Effector memory CD8-positive, alpha-beta T cell (primary cell): ENCODE data around the gene SLC16A13.
"Not testable (repeated sequence)": the region's sequence is repeated elsewhere in the genome, so short reads cannot be mapped to it uniquely, and the experiment has no call there.

ENCODE experiments used
- ATAC-seq: fragments of 150-1000 bp; cut with Tn5 transposase; replicated peaks from 2 replicates; pipeline ENCODE4 v1.10.0; 2021; ENCODE audit warnings: mild to moderate bottlenecking, moderate library complexity
- DNase-seq, 3 experiments: peaks; one replicate each; pipeline ENCODE4 v3.0.0; 2021
- H3K27ac Mint-ChIP-seq, 2 donors: one replicate each; pipeline ENCODE4 v1.8.0; 2022; ENCODE audit warnings: mild to moderate bottlenecking in 2 of 2, mixed read lengths in 2 of 2, moderate library complexity in 2 of 2
- H3K27me3 Mint-ChIP-seq, 2 donors: one replicate each; pipeline ENCODE4 v1.8.0; 2022; ENCODE audit warnings: mixed read lengths in 2 of 2
- H3K36me3 Mint-ChIP-seq: one replicate; pipeline ENCODE4 v1.8.0; 2022; ENCODE audit warnings: mild to moderate bottlenecking, moderate library complexity, mixed read lengths; ENCODE audit not compliant: insufficient read depth
- H3K4me1 Mint-ChIP-seq, 2 donors: one replicate each; pipeline ENCODE4 v1.8.0; 2022; ENCODE audit warnings: low read depth in 2 of 2, mixed read lengths in 2 of 2
- H3K4me3 Mint-ChIP-seq, 2 donors: one replicate each; pipeline ENCODE4 v1.8.0; 2022; ENCODE audit warnings: mild to moderate bottlenecking in 2 of 2, mixed read lengths in 2 of 2, moderate library complexity in 2 of 2
- H3K9me3 Mint-ChIP-seq, 2 donors: one replicate each; pipeline ENCODE4 v1.8.0; 2022; ENCODE audit warnings: mixed read lengths in 2 of 2

SLC16A13 gene

GRCh38 chr17:7070712-7071111 is 34.9 kb downstream of the SLC16A13 start:
- H3K27ac Mint-ChIP-seq, result no peak overlapping the region
- H3K27me3 Mint-ChIP-seq, result peaks cover 0 to 6% of the 10 kb centered on the region in 2 donors

GRCh38 chr17:7072406-7072805 is 36.6 kb downstream of the SLC16A13 start:
- no peak for DNase-seq
- Mint-ChIP-seq H3K36me3 (no peaks in the 10 kb centered on the region), H3K9me3 (peaks cover 6 to 16% of the 10 kb centered on the region in 2 donors), H3K27me3 (no peaks in the 10 kb centered on the region), H3K27ac (no peak overlapping the region), H3K4me3 (no peak overlapping the region), H3K4me1 (peaks cover 0 to 5% of the 10 kb centered on the region in 2 donors)
- ATAC-seq, result no peak

More at GRCh38 chr17:7070712-7071111, 34.9 kb downstream of the SLC16A13 start:
- H3K4me1 Mint-ChIP-seq, result no peaks in the 10 kb centered on the region
- peaks cover 4% of the 10 kb centered on the region for H3K36me3 Mint-ChIP-seq
- ATAC-seq (no peak), DNase-seq (no peak)
- H3K9me3 Mint-ChIP-seq, result peaks cover 6 to 19% of the 10 kb centered on the region in 2 donors
- H3K4me3 Mint-ChIP-seq, result no peak overlapping the region

- no peaks in the 10 kb centered on the region for H3K27me3 Mint-ChIP-seq
- no peak overlapping the region for H3K4me3 Mint-ChIP-seq
- no peaks in the 10 kb centered on the region for H3K36me3 Mint-ChIP-seq
- ATAC-seq, result no peak
- peaks cover 2 to 7% of the 10 kb centered on the region in 2 donors for H3K4me1 Mint-ChIP-seq
- no peak overlapping the region for H3K27ac Mint-ChIP-seq
- DNase-seq, result no peak
- no peaks in the 10 kb centered on the region for H3K9me3 Mint-ChIP-seq
Observed at GRCh38 chr17:7074931-7075330, 39.1 kb downstream of the SLC16A13 start.

DNA sequence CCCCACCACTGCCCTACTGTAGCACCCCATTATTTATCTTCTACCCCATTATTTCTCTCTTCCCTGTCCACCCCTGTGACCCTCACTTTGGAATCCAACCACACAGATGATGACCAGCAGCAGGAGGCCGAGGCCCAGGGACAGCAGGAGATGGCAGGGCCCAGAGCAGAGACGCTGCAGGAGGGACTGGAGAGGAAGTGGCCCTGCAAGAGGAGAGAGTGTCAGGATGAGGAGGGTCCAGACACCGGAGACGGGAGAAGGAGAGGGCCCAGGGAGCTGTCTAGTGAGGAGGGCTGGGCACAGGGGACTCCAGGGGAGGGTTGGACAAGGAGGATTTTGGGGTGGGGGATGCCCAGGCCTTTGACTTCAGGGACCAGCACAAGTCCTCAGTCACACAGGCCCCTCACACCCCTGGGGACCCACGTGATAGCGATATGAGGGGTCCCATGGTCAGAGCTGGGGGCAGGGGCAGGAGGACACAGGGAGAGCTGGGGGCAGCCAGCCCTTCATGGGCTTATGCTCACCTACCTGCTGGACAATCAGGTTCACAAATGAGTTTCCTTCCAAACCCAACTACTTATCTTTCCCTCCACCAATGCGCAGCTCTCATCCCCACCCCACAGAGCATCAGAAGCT is 42.2 kb downstream of the SLC16A13 start:
- Mint-ChIP-seq H3K4me3 (no peak overlapping the region), H3K27ac (no peak overlapping the region), H3K4me1 (peaks cover 20 to 27% of the 10 kb centered on the region in 2 donors), H3K27me3 (no peaks in the 10 kb centered on the region), H3K36me3 (no peaks in the 10 kb centered on the region), H3K9me3 (no peaks in the 10 kb centered on the region)
- no peak for ATAC-seq
- DNase-seq, result no peak

DNA sequence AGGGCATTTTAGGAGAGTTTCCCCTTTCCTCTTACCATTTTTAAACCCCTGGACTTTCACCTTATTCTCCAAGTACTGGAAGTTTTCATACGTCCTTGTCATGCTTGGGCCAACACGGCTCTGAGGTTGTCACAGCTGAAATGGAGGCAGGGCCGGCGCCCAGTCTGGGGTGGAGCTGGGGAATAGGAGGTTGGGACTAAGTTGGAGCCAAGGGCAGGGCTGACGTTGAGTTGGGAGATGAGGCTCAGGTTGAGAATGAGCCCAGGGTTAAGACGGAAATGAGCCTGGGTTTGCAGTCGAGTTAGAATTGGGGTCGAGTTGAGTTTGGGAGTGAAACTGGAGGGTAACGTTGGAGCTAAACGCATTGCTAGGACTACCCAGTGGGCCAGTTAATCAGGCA is 42.9 kb downstream of the SLC16A13 start:
- Mint-ChIP-seq H3K27ac (no peak overlapping the region), H3K4me1 (peaks cover 25 to 32% of the 10 kb centered on the region in 2 donors), H3K36me3 (no peaks in the 10 kb centered on the region), H3K27me3 (no peaks in the 10 kb centered on the region), H3K4me3 (no peak overlapping the region), H3K9me3 (no peaks in the 10 kb centered on the region)
- DNase-seq, result no peak
- ATAC-seq, result no peak

- DNase-seq (no peak), ATAC-seq (no peak)
- Mint-ChIP-seq H3K27ac (peak within 1 kb of the TSS; percentile 46 to 53), H3K4me1 (peaks cover 31 to 37% of the 10 kb centered on the region in 2 donors), H3K27me3 (no peaks in the 10 kb centered on the region), H3K36me3 (no peaks in the 10 kb centered on the region), H3K9me3 (no peaks in the 10 kb centered on the region), H3K4me3 (no peak within 1 kb of the TSS)
Observed at GRCh38 chr17:7079581-7080455, 44.0 kb downstream of the SLC16A13 start, which contains the start of gene CLEC10A. Gene CLEC10A, minus strand, starts transcription at chr17:7080251. Its CDS starts 1,439 bp downstream, at chr17:7078812.

DNA sequence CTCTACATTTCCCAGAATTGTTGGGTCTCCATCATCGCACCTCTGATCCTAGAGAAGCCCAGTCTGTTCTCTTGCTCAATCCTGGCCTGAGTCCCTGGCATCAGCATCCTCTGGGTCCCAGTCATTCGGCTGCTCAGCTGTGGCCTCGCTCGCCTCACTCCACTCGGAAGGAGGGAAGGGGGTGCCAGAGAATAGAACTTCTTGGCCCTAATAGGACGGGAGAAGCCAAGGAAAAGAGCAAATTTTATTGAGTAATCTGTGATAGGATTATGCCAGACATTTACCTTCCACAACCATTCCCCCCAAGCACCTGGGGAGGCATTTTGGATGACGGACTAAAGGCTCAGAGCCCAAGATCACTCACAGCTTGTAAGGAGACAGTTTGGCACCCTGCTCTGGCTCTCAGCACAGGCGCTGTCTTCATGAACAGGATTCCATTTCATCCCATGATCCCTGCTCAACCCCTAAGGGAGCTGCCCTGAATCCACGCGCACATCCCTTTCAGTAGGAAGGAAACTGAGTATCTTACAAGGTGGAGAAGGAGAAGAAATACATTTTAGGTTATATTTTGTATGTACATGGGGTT is 44.7 kb downstream of the SLC16A13 start:
- no peaks in the 10 kb centered on the region for H3K36me3 Mint-ChIP-seq
- DNase-seq (no peak), ATAC-seq (no peak)
- H3K27ac Mint-ChIP-seq, result peak overlapping the region in 1 of 2 donors; percentile 53
- no peak overlapping the region for H3K4me3 Mint-ChIP-seq
- H3K4me1 Mint-ChIP-seq, result peaks cover 31 to 37% of the 10 kb centered on the region in 2 donors
- no peaks in the 10 kb centered on the region for H3K27me3 Mint-ChIP-seq
- no peaks in the 10 kb centered on the region for H3K9me3 Mint-ChIP-seq

- Mint-ChIP-seq H3K36me3 (no peaks in the 10 kb centered on the region), H3K27me3 (peaks cover 6 to 8% of the 10 kb centered on the region in 2 donors), H3K9me3 (no peaks in the 10 kb centered on the region), H3K4me1 (peaks cover 36 to 37% of the 10 kb centered on the region in 2 donors), H3K4me3 (peak overlapping the region; percentile 51 to 64), H3K27ac (peak overlapping the region; percentile 31 to 69)
- DNase-seq (peak; percentile 44 to 53 (median 52)), ATAC-seq (peak; percentile 100)
Observed at GRCh38 chr17:7081341-7082062, 45.7 kb downstream of the SLC16A13 start.

- Mint-ChIP-seq H3K27me3 (peaks cover 15 to 21% of the 10 kb centered on the region in 2 donors), H3K36me3 (peaks cover 3% of the 10 kb centered on the region), H3K9me3 (no peaks in the 10 kb centered on the region), H3K4me1 (peaks cover 30 to 36% of the 10 kb centered on the region in 2 donors), H3K4me3 (no peak overlapping the region), H3K27ac (no peak overlapping the region)
- no peak for DNase-seq
- ATAC-seq, result no peak
Observed at GRCh38 chr17:7083592-7083991, 47.8 kb downstream of the SLC16A13 start.

- Mint-ChIP-seq H3K4me1 (peaks cover 30 to 36% of the 10 kb centered on the region in 2 donors), H3K27ac (no peak overlapping the region), H3K4me3 (peak overlapping the region in 1 of 2 donors; percentile 39), H3K27me3 (peaks cover 15 to 26% of the 10 kb centered on the region in 2 donors), H3K9me3 (no peaks in the 10 kb centered on the region), H3K36me3 (peaks cover 3% of the 10 kb centered on the region)
- ATAC-seq (no peak), DNase-seq (no peak)
Observed at GRCh38 chr17:7084088-7084487, 48.3 kb downstream of the SLC16A13 start.

- H3K36me3 Mint-ChIP-seq, DNase-seq, ATAC-seq, H3K9me3 Mint-ChIP-seq, H3K27ac Mint-ChIP-seq, H3K4me3 Mint-ChIP-seq: not testable (repeated sequence)
- H3K27me3 Mint-ChIP-seq, result peaks cover 23 to 47% of the 10 kb centered on the region in 2 donors
- peaks cover 8 to 13% of the 10 kb centered on the region in 2 donors for H3K4me1 Mint-ChIP-seq
Observed at GRCh38 chr17:7088442-7088841, 52.6 kb downstream of the SLC16A13 start.

GRCh38 chr17:7089570-7089969 is 53.8 kb downstream of the SLC16A13 start:
- not testable (repeated sequence) for H3K9me3 Mint-ChIP-seq, DNase-seq, ATAC-seq, H3K36me3 Mint-ChIP-seq, H3K4me3 Mint-ChIP-seq, H3K27ac Mint-ChIP-seq, H3K4me1 Mint-ChIP-seq
- peaks cover 31 to 58% of the 10 kb centered on the region in 2 donors for H3K27me3 Mint-ChIP-seq
